Endodermal cell (in vitro differentiated cells): ENCODE results near the gene S100A2. TPM values are rescaled to one million over a fixed set of nuclear protein-coding genes. Genes with fewer than 3 reads are reported as not detected.

ENCODE experiments used
- DNase-seq: peaks from one replicate; pipeline ENCODE4 v3.0.0-alpha.2; 2017
- H3K27ac ChIP-seq: 2 replicates; pipeline ENCODE4 v1.5.1; 2013; ENCODE audit warnings: mild to moderate bottlenecking, low read depth, low read length, moderate library complexity
- H3K27me3 ChIP-seq: 2 replicates; pipeline ENCODE4 v1.6.1; 2013; ENCODE audit warnings: mild to moderate bottlenecking, low read length, moderate library complexity; ENCODE audit not compliant: insufficient read depth, control insufficient read depth, poor library complexity, severe bottlenecking
- H3K36me3 ChIP-seq: 2 replicates; pipeline ENCODE4 v1.7.0; 2013; ENCODE audit warnings: mild to moderate bottlenecking, low read length, moderate library complexity; ENCODE audit not compliant: control insufficient read depth, insufficient read depth
- H3K4me1 ChIP-seq: one replicate; pipeline ENCODE4 v1.7.0; 2013; ENCODE audit warnings: low read length; ENCODE audit not compliant: control insufficient read depth, insufficient read depth
- H3K4me3 ChIP-seq: 2 replicates; pipeline ENCODE4 v1.5.1; 2013; ENCODE audit warnings: mild to moderate bottlenecking, low read length, moderate library complexity
- H3K9ac ChIP-seq: 2 replicates; pipeline ENCODE4 v1.6.1; 2013; ENCODE audit warnings: mild to moderate bottlenecking, low read length, moderate library complexity; ENCODE audit not compliant: poor library complexity, severe bottlenecking; ENCODE audit errors: extremely low read depth
- H3K9me3 ChIP-seq: 2 replicates; pipeline ENCODE4 v1.6.1; 2013; ENCODE audit warnings: mild to moderate bottlenecking, low read length, moderate library complexity; ENCODE audit not compliant: control insufficient read depth
- H3K27ac Mint-ChIP-seq: 2 replicates; pipeline ENCODE4 v1.8.0; 2020; ENCODE audit warnings: mixed read lengths
- H3K27me3 Mint-ChIP-seq: 2 replicates; pipeline ENCODE4 v1.8.0; 2021; ENCODE audit warnings: mild to moderate bottlenecking, mixed read lengths; ENCODE audit not compliant: insufficient read depth
- H3K36me3 Mint-ChIP-seq: 2 replicates; pipeline ENCODE4 v1.8.0; 2020; ENCODE audit warnings: low read depth, mixed read lengths
- H3K4me1 Mint-ChIP-seq: 2 replicates; pipeline ENCODE4 v1.8.0; 2020; ENCODE audit warnings: mixed read lengths
- H3K4me3 Mint-ChIP-seq: 2 replicates; pipeline ENCODE4 v1.8.0; 2020; ENCODE audit warnings: mild to moderate bottlenecking, moderate library complexity, mixed read lengths
- H3K9me3 Mint-ChIP-seq: 2 replicates; pipeline ENCODE4 v1.8.0; 2020; ENCODE audit warnings: mild to moderate bottlenecking, mixed read lengths
- WGBS, 2 experiments: methylation state at CpG; one replicate each; pipeline versions ENCODE4 v1.1.5 to v1.1.7; 2013; ENCODE audit warnings: missing lambda C conversion rate in 2 of 2, mixed read lengths in 1 of 2; ENCODE audit not compliant: insufficient coverage in 1 of 2, insufficient read length in 1 of 2; 5-methylcytosine and 5-hydroxymethylcytosine counted together
- total RNA-seq, 2 donors: library from RNA; stranded (reverse); fragmentation: NEBNext Ultra II Directional in 1 of 2; extraction: Animal tissue kit (Norgen Biotek cat#: 25700) in 1 of 2; gene quantifications; 2 replicates in 1 of 2; 3 replicates in 1 of 2; pipeline ENCODE4 v1.2.1, GENCODE V29; 2021
- TF ChIP-seq, protein P1 (sequence below): fragments of 200-600 bp; sonication (generic); conservative IDR thresholded peaks from 2 replicates; pipeline ENCODE4 v1.5.0; 2021; ENCODE audit warnings: antibody characterized with exemption, mild to moderate bottlenecking

S100A2 gene
- total RNA-seq, 2 donors from 2014 or later = 0.92 to 3.1 TPM

DNA sequence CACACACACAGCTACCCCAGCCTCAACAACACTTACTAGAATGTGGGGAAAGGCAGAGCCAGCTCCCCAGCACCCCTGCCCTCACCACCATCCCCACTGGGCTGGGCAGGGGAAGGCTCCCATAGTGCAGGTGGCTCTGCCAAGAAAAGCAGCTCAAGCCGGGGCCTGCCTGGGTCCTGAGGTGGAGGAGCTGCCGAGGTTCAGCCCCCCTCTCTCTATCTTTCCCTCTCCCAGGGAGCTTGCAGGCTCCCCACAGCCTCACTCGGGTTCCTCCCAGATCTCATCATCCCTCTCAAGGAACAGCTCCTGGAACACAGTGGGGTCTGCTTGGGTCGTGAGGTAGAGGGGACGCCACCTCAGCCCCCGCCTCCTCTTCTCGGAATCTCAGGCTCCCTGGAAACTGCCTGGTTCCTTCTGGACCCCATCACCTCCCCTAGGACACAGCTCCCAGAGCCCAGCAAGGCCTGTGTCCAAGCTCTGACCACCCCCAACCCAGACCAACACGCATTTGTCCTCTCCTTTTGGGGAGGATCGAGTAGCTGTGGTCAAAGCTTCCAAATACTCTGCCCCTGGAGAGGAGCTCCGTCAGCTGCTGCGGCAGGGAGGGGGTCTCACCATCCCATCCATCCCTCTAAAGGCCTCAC lies 46.6 kb upstream of the S100A2 start:
- Histone ChIP-seq H3K36me3 (peaks cover 17% of the 10 kb centered on the region), H3K9me3 (no peaks in the 10 kb centered on the region), H3K27me3 (no peaks in the 10 kb centered on the region), H3K4me3 (peak overlapping the region; percentile 97), H3K27ac (no peak overlapping the region), H3K9ac (peak overlapping the region; percentile 70), H3K4me1 (peaks cover 3% of the 10 kb centered on the region)
- 57 to 60% methylated on average over 2 to 11 of the region's 11 CpGs for WGBS, 2 experiments
- peaks cover 2% of the 10 kb centered on the region for H3K27me3 Mint-ChIP-seq
- H3K4me3 Mint-ChIP-seq = peak overlapping the region; percentile 79
- no peaks in the 10 kb centered on the region for H3K9me3 Mint-ChIP-seq
- TF ChIP-seq, protein P1, sequence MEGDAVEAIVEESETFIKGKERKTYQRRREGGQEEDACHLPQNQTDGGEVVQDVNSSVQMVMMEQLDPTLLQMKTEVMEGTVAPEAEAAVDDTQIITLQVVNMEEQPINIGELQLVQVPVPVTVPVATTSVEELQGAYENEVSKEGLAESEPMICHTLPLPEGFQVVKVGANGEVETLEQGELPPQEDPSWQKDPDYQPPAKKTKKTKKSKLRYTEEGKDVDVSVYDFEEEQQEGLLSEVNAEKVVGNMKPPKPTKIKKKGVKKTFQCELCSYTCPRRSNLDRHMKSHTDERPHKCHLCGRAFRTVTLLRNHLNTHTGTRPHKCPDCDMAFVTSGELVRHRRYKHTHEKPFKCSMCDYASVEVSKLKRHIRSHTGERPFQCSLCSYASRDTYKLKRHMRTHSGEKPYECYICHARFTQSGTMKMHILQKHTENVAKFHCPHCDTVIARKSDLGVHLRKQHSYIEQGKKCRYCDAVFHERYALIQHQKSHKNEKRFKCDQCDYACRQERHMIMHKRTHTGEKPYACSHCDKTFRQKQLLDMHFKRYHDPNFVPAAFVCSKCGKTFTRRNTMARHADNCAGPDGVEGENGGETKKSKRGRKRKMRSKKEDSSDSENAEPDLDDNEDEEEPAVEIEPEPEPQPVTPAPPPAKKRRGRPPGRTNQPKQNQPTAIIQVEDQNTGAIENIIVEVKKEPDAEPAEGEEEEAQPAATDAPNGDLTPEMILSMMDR = no peak
- peak overlapping the region; percentile 84 for H3K27ac Mint-ChIP-seq
- peak; percentile 59 for DNase-seq
- H3K36me3 Mint-ChIP-seq = peaks cover 10% of the 10 kb centered on the region
- peaks cover 65% of the 10 kb centered on the region for H3K4me1 Mint-ChIP-seq

DNA sequence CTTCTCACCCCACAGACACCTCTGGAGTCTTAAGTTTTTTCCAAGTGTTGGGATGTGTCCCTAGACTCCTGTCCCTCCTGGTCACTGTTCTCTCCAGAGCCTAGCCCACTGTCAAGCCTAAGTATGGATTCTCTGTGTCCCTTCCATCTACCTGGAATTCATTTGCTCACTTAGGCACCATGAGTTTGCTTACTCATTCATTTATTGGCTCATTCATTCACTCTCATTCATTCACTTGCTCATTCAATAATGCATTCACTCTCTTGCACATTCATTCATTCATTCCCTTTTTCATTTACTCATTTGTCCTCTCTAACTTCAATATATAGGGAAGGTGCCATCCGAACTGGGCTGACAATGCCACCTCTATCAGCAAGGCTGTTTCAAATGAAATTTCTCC lies 45.7 kb upstream of the S100A2 start:
- no peak for DNase-seq
- no peaks in the 10 kb centered on the region for H3K9me3 ChIP-seq
- Mint-ChIP-seq H3K4me1 (peaks cover 59% of the 10 kb centered on the region), H3K27ac (no peak overlapping the region), H3K4me3 (peak overlapping the region; percentile 79), H3K27me3 (peaks cover 2% of the 10 kb centered on the region), H3K36me3 (peaks cover 19% of the 10 kb centered on the region), H3K9me3 (no peaks in the 10 kb centered on the region)
- H3K9ac ChIP-seq = peak overlapping the region; percentile 70
- no peak overlapping the region for H3K27ac ChIP-seq
- H3K27me3 ChIP-seq = no peaks in the 10 kb centered on the region
- WGBS, 2 experiments = 67 to 100% methylated on average over 1 of the region's 1 CpG
- TF ChIP-seq, protein P1 = no peak
- H3K36me3 ChIP-seq = peaks cover 26% of the 10 kb centered on the region
- H3K4me1 ChIP-seq = peaks cover 3% of the 10 kb centered on the region
- peak overlapping the region; percentile 97 for H3K4me3 ChIP-seq

DNA sequence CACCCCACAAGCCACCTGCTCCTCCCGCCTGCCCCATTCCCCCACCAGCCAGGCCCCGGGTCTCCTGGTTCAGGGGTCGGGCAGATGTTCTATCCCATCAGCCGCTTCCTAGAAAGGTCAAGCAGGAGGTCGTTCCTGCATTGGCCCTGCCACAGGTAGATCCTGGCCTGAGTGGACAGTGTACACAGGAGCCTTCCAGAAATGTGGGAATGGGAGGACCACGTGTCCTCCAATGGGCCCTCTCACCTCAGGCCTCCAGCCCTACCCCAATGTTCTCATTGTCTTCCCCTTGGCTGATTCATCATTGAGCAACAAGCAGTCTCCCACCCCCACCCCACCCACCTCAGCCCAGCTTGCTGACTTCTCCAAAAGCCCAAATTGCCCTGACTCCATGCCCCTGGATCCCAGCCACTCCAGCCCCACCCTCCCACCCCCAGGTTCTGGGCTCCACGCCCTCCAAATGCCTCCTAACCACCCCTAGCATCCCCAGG lies 45.2 kb upstream of the S100A2 start:
- no peak overlapping the region for H3K27ac ChIP-seq
- DNase-seq = no peak
- Mint-ChIP-seq H3K27ac (no peak overlapping the region), H3K27me3 (peaks cover 2% of the 10 kb centered on the region), H3K4me1 (peaks cover 54% of the 10 kb centered on the region), H3K4me3 (peak overlapping the region; percentile 79), H3K9me3 (no peaks in the 10 kb centered on the region), H3K36me3 (peaks cover 19% of the 10 kb centered on the region)
- TF ChIP-seq, protein P1 = no peak
- H3K4me1 ChIP-seq = peaks cover 3% of the 10 kb centered on the region
- no peaks in the 10 kb centered on the region for H3K27me3 ChIP-seq
- peak overlapping the region; percentile 97 for H3K4me3 ChIP-seq
- no peaks in the 10 kb centered on the region for H3K9me3 ChIP-seq
- WGBS, 2 experiments = 83 to 90% methylated on average over 1 to 7 of the region's 7 CpGs
- peaks cover 30% of the 10 kb centered on the region for H3K36me3 ChIP-seq
- no peak overlapping the region for H3K9ac ChIP-seq
